ENCODE data around the gene PRH1.

Gene PRH1

DNA sequence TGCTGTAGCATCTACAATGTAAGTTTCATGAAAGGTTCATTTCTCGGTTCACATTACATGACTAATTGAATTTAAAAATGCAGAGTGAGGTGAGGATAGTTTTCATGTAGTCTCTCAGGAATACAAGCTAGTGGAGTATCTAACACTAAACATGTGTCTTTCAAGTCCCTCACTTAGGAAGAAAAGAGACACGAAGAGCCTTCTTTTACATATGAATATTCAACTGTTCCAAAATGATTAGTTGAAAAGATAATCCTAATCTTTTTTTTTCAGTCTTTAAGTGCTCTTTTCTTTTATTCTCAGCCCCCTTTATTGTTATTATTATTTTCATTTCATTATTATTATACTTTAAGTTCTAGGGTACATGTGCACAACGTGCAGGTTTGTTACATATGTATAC lies 45.6 kb downstream of the PRH1 start:
- no peak for DNase-seq
